T follicular helper cell (primary cell): ENCODE data around the gene LPA.
"Not testable (repeated sequence)": the region's sequence is repeated elsewhere in the genome, so short reads cannot be mapped to it uniquely, and the experiment has no call there.

ENCODE experiments used
- DNase-seq: peaks from one replicate; pipeline ENCODE4 v3.0.0-alpha.2; 2020; ENCODE audit warnings: low read depth
- total RNA-seq, 2 experiments: gene quantifications; one replicate each; lab custom pipeline; 2026; lab: John Stamatoyannopoulos, UW

LPA gene
- 0 reads per million in 2 experiments for total RNA-seq

DNA sequence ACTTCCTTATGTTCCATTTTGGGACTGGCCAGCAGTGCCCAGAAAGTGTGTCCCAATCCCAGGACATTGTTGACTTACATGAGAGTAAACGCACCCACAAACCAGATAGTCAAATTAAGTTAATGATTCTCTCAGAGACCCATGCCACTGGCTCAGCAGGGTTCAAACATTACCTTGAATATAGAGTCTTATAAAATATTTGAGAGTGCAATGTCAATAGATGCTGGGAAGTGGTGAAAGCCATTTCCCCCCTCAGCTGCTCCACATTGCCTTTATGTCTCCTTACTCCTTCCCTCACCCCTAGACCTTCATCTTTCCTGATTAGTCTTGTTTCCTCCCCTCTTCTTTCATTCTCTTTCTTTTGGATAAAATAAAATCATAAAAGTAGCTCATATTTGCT is at the start of gene LPA:
TSS of gene LPA (minus strand) at position 78 of the 400 bp plus-strand sequence. CDS start at position 17, 61 bp downstream.
- DNase-seq = not testable (repeated sequence)

DNA sequence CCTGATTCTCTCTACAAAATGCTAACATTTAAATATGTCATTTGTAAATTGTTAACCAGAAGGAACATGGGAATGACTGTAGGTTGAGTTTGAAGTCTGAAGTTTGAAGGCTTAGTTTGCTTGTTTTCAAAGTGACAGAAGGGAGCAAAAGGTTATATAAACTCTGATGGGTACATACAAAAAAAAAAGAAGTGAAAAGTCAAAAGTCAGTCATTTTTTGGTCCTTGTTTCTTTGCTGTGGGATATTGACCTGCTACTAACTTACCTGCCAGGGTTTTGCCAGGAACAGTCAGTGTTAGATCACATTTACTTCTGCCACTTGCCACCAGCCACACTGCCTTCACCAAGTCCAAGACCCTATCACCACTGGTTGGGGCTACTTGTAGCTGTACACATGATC is 44.9 kb upstream of the LPA start:
- not testable (repeated sequence) for DNase-seq

DNA sequence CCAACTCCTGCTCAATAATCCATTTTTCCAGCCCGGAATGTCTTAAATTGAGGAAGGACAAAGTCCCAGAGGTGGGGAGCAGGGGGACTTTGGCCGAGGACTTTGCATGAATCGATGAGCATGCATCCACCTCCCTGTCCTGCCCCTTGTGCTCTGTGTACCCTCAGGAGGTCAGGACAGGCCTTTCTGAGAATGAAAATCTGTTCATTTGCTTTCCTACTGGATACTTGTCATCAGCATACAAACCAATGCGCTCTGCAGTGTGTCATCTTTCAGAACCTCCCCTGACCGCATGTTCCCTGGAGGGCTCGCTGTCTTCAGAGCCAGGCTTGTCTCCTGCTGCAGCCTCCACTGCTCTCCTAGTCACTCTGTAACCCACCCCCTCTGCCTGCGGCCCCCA is 40.6 kb upstream of the LPA start:
- not testable (repeated sequence) for DNase-seq

DNA sequence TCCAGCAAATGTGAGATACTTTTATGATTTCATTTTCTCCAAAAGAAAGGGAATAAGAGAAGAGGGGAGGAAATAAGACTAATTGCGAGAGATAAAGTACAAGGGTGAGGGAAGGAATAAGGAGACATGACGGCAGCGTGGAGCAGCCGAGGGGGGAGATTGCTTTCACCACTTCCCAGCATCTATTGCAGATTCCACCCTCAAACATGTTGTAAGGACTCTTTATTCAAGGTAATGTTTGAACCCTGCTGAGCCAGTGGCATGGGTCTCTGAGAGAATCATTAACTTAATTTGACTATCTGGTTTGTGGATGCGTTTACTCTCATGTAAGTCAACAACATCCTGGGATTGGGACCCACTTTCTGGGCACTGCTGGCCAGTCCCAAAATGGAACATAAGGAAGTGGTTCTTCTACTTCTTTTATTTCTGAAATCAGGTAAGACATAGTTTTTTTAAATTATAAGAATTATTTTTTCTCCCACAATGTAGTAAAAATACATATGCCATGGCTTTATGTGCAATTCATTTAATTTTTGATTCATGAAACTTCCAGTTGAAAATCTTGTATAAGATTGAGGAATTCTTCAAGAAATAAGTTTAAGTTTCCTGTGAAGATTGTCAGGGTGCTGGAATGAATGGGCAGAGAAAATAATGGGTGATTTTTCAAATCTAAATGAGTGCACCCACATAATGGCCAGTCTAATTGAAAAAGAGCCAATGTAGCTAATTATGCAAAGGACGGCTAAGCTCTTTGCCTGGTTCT is 38.0 kb upstream of the LPA start, which contains the start of gene PLG:
TSS of gene PLG (plus strand) at position 327 of the 763 bp plus-strand sequence. CDS start at position 388, 61 bp downstream.
- DNase-seq = not testable (repeated sequence)

DNA sequence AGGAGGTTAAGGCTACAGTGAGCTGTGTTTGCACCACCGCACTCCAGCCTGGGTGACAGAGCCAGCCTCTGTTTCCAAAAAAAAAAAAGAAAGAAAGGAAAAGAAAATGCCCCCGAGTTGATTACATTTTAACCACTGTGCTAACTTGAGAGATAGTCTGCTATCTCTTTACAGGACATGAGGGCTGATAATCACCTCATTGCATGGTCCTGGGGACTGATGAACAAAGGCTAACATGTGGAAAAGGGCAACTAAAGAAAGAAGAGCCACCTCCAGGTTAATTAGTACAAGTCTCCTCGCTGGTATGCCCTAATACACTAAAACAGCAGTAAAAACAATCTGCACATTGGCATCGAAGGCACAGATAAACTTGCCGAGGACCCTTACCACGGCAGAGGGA is 33.8 kb upstream of the LPA start:
- DNase-seq = no peak

DNA sequence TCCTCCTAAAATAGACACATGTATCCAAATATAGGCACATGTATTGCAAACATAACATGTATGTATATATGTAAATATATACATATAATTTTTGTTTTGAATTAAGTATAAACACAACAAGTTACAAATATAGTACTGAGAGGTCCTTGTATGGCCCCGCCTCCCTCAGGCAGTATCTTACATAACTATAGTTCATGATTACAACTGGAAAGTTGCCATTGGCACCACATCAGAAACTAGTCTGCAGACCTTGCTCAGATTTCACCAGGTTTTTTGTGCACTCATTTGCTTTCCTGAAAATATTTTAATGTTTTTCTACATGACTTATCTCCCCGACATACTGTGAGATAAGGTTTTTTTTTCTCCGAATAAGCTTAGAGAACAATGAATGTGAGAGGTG is 32.8 kb upstream of the LPA start:
- not testable (repeated sequence) for DNase-seq

- not testable (repeated sequence) for DNase-seq
Observed at GRCh38 chr6:160695622-160696021, 31.5 kb upstream of the LPA start.

DNA sequence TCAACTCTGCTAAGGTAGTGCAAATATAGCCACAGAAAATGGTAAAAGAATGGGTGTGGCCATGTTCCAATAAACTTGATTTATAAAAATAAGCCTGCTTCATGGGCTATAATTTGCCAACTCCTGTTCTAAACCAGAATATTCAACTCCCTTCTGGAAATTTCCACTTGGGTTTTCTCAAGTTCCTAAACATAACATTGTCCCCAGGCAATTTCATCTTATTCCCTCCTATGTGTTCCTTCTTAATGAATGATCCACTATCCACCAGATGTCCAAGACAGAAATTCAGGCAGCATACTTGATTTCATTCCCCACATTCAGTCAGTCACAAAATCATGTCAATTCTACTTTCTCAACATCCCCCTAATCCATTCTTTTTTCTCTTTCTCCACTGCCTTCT is 30.9 kb upstream of the LPA start:
- DNase-seq = not testable (repeated sequence)

GRCh38 chr6:160692369-160692959 is 28.4 kb upstream of the LPA start:
- DNase-seq = no peak

DNA sequence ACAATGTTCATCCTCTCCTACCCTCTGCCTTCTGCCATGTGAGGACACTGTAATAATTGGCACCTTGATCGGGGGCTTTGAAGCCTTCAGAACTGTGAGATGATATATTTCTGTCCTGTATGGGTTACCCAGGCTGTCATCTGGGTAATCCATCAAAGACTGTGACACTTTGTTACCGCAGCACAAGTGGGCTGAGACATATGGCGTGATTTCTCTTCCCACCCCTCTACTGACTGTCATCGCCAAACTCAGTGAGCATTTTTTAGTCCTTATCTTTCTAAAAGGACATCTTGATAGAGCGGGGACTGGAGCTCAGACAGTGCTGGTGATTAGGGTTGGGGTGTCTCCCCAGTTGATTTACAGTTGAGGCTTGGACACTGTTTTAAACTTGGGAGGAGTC is 27.5 kb upstream of the LPA start:
- DNase-seq = no peak

- no peak for DNase-seq
Observed at GRCh38 chr6:160690458-160690857, 26.4 kb upstream of the LPA start.

GRCh38 chr6:160685762-160686450 is 21.8 kb upstream of the LPA start:
- DNase-seq = no peak

DNA sequence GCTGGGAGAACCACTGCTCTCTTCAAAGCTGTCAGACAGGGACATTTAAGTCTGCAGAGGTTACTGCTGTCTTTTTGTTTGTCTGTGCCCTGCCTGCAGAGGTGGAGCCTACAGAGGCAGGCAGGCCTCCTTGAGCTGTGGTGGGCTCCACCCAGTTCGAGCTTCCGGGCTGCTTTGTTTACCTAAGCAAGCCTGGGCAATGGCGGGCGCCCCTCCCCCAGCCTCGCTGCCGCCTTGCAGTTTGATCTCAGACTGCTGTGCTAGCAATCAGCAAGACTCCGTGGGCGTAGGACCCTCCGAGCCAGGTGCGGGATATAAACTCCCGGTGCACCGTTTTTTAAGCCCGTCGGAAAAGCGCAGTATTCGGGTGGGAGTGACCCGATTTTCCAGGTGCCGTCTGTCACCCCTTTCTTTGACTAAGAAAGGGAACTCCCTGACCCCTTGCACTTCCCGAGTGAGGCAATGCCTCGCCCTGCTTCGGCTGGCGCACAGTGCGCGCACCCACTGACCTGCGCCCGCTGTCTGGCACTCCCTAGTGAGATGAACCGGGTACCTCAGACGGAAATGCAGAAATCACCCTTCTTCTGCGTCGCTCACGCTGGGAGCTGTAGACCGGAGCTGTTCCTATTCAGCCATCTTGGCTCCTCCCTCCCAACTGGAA is 21.2 kb upstream of the LPA start:
- DNase-seq = not testable (repeated sequence)

GRCh38 chr6:160679402-160679769 is 15.3 kb upstream of the LPA start:
- no peak for DNase-seq

DNA sequence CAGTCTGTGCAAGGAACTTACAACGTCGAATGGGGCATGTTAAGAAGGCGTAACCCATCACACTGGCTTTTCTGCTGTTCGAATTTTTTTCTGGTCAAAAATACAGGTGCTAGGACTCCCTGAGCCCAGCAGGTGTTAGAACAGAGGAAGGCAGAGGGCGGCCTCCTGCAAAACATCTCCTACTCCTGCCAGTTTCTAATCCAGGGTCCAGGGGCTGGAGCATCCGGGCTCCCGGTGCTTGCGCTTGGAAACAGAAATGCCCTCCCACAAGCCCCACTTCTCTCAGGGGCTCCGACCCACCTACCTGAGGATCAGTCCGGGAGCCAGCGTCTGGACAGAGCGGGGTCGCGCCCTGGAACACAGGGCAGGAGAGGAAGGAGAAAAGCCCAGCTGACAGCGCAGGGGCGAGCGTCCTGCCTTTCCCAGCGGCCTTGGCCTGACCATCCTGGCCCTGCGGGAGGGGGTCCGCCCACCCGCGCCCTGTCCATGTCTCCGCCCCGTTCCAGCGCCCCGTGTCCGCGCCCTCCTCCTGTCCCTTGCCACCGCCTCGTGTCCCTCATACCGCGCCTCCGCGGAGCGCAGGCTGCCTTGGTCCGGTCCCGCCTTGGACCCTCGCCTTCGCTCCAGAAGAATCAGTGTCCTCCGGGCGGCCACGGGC is 14.8 kb upstream of the LPA start:
- no peak for DNase-seq

DNA sequence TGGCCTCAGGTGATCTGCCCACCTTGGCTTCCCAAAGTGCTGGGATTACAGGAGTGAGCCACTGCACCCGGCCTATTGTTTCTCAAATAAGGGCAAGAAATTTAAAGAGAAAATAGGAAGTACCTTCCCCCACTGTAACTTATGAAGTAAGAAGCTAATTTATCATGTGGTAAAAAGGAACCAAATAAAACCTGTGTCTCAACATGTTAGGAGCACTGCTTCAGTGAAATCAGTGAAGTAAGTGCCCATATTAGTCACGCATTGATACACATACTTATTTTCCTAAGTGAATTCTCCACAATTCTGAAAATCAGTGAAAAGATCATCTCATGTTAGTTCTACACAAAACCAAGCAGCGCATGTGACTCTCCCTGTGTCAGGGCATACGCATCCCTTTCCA is 14.2 kb upstream of the LPA start:
- DNase-seq = no peak

GRCh38 chr6:160676418-160676817 is 12.3 kb upstream of the LPA start:
- DNase-seq = not testable (repeated sequence)

- DNase-seq = no peak
Observed at GRCh38 chr6:160668589-160668988, 4.5 kb upstream of the LPA start.

GRCh38 chr6:160667639-160668481 is 3.8 kb upstream of the LPA start:
- peak; percentile 3 for DNase-seq

DNA sequence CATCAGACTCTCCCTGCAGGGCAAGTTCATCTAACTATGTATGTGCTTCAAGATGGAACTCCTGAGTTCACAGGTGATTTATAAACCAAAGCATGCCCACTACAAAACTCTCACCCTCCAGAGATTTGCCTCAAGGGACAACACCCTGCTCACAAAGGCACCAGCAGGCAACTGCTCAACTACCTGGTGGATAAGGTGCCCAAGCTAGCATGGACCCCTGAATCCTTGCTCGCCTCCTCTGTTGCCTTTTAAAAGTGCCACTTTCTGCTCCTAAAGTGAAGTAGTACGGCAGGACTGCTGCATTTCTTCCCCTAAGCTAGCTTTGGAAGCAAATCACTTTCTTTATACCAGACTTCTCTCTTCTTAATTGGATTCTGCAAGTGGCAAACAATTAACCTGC is 1.2 kb downstream of the LPA start:
- no peak for DNase-seq

GRCh38 chr6:160662429-160662828 is 1.6 kb downstream of the LPA start:
- no peak for DNase-seq
